HG03354 (cell line): ENCODE measurements around the gene KLRF2.
"Not testable (repeated sequence)": the region's sequence is repeated elsewhere in the genome, so short reads cannot be mapped to it uniquely, and the experiment has no call there.

Source experiments
- ATAC-seq: cut with Tn5 transposase; IDR thresholded peaks from one replicate; pipeline ENCODE4 v1.9.1; 2021; ENCODE audit warnings: mild to moderate bottlenecking; ENCODE audit not compliant: unreplicated experiment, poor library complexity, severe bottlenecking

KLRF2 gene, protein sequence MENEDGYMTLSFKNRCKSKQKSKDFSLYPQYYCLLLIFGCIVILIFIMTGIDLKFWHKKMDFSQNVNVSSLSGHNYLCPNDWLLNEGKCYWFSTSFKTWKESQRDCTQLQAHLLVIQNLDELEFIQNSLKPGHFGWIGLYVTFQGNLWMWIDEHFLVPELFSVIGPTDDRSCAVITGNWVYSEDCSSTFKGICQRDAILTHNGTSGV

GRCh38 chr12:9881246-9881645 is at the start of gene KLRF2:
Gene KLRF2 (plus strand): TSS chr12:9881489. CDS start chr12:9881596, 107 bp downstream.
- no peak for ATAC-seq

GRCh38 chr12:9831720-9832119 is 49.6 kb upstream of the KLRF2 start:
- ATAC-seq: no peak

GRCh38 chr12:9843407-9843806 is 37.9 kb upstream of the KLRF2 start:
- ATAC-seq: no peak

DNA sequence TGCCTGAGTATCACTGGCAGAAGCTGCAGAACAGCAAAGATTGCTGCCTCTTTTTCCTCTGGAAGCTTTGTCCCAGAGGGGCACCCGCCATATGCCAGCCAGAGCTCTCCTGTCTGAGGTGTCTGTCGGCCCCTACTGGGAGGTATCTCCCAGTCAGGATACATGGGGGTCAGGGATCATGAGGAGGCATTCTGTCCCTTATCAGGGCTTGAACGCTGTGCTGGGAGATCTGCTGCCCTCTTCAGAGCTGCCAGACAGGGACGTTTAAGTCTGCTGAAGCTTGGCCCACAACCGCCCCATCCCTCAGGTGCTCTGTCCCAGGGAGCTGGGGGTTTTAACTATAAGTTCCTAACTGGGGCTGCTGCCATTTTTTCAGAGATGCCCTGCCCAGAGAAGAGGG is 32.4 kb upstream of the KLRF2 start:
- no peak for ATAC-seq

- ATAC-seq: no peak
Observed at GRCh38 chr12:9851050-9851449, 30.2 kb upstream of the KLRF2 start.

- ATAC-seq: no peak
Observed at GRCh38 chr12:9851927-9852326, 29.4 kb upstream of the KLRF2 start.

DNA sequence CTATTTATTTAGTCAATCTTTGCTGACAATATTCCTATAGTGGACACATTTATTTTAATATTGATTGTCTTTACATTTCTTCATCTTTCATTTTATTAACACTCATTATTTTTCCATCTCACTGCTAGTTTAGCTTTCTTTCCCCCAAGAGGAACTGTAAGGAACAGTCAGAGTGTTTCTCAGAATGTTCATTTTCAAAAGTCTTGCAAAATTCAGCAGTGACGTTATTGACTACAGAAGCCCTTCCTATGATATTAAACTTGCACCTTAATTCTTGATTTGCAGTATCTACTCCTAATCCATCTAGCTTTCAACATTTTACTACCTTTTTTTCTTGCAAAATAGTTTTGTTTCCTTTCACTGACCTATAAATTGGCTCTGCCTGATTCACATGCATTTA is 25.1 kb upstream of the KLRF2 start:
- ATAC-seq: no peak

GRCh38 chr12:9856894-9857293 is 24.4 kb upstream of the KLRF2 start:
- ATAC-seq: no peak

DNA sequence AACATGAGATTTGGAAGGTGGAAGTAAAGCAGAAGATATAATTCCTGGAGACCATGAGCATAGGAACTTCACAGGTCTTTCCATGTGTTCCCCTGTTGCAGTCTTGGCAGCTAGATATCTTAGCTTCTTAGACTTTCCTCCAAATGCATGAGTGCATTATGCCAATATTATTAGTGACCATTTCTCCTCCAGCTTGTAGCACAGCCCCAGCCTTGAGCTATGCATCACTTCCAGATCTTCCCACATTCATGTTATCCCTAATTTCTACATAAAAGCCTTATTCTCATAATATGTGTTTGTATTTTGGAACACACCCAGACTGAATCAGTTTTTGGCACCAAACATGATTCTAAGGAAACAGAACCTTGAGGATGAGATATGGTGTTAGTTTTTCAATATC is 23.2 kb upstream of the KLRF2 start:
- no peak for ATAC-seq

DNA sequence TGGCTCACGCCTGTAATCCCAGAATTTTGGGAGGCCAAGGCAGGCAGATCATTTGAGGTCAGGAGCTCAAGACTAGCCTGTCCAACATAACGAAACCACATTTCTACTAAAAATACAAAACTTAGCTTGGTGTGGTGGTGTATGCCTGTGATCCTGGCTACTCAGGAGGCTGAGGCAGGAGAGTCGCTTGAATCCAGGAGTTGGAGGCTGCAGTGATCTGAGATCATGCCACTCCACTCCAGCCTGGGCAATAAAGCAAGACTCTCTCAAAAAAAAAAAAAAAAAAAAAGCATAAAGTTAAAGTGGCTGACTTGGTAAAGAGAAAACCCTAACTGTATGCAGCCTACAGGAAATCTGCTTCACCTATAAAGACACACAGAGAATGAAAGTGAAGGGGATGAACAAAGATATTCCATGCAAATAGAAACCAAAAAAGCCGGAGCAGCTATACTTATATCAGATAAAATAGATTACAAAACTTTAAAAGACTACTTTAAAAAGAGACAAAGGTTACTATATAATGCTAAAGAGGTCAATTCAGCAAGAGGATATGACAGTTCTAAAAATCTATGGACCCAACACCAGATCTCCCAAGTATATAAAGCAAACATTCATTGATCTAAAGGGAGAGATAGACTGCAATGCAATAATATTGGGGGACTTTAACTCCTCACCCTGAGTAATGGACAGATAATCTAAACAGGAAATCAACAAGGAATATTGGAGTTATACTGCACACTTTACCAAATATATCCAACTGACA is 16.2 kb upstream of the KLRF2 start:
- no peak for ATAC-seq

GRCh38 chr12:9866860-9867269 is 14.4 kb upstream of the KLRF2 start:
- ATAC-seq: no peak

DNA sequence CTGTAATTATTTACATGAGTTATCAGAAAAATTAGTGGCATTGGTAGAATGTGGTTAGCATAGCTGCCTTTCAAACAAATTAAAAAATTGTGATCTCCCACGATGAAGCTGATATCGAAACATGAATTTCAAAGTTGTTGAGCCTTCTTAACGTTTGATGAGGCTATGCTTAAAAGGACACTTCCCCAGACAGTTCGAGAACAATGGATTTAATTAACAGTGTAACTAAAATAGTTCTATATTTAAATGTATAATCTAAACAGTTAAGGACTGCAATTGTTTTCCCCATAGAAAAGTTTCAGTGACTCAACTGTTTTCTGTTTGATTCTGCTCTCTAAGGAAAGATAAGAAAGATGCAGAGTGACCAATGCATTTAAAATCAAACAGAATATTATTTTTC is 13.8 kb upstream of the KLRF2 start:
- ATAC-seq: no peak

- no peak for ATAC-seq
Observed at GRCh38 chr12:9868311-9868801, 12.9 kb upstream of the KLRF2 start.

GRCh38 chr12:9868951-9869306 is 12.4 kb upstream of the KLRF2 start:
- ATAC-seq: no peak

DNA sequence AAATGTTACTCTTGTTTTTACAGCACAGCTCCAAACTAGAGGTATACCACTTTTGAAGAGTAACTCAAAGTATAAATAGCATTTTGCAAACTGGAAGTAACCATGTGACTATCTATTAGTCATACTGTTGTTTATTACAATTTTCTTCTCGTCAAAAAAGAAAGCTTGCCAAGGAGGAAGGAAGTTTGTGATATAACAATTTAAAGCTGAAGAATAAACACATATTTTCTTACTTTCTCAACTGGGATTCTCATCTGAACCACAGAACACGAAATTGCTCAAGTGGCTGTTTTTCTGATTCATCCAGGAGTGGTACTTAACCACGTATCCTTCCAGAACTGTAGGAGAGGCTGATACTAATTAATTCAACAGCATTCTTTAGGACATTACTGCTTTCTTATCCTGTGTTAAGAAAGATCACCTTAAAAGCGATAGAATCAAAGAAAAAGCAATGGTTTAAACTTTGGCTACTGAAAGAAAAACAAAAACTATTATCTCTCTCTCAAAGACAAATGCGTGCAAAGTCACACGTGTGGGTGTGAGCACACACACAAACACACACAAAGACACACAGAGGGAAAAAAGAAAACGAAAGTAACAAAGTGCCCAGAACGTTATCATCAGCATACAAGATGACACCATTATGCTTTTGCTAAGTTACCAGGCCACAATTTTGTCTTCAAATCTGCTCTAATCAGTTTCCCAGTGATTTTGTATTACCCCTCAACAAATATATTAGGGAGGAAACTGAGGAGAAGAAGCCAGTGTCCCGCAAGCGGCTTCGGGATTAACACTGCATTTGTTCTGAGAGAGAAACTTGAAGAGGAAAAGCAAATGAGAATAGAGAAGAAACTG is 11.8 kb upstream of the KLRF2 start, which contains the start of gene CLEC2B:
Gene CLEC2B (minus strand): TSS at position 48 of the 855 bp plus-strand sequence.
- peak; percentile 61 for ATAC-seq

- ATAC-seq: no peak
Observed at GRCh38 chr12:9870286-9870866, 10.9 kb upstream of the KLRF2 start.

DNA sequence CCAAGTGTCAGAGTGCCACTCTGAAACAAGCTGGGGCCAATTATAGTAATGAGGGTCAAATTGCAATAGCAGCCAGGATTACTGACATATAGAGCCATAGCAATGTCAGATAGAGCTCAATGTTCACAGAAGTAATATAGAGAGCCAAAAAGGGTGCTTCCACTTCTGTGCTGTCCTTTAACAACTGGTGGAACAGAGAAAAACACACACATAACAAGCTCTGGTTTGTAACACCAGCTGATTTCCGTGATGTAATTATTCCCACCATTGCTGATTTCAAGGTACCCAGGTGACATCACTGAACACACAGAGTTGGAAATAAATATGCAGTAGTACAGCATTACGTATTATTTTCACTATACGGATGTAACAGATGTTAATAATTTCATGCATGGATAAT is 9.1 kb upstream of the KLRF2 start:
- ATAC-seq: no peak

DNA sequence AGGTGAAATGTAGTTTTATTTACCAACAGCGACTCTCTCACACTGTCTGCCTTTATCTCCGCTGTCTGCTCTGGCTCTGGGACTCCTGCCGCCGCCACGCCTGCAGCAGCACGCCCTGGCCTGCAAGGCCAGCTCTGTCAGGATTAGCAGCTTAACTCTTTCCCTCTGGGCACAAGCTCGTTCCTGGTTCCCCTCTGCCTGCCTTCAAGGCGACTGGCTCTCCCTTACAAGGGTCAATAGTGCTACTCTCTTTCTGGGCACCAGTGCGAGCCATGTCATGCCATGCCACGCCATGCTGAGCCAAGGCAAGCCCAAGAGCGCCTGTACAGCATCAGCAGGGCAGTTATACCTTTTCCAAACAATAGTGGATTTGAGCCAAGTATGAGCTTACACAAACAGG is 8.5 kb upstream of the KLRF2 start:
- no peak for ATAC-seq

DNA sequence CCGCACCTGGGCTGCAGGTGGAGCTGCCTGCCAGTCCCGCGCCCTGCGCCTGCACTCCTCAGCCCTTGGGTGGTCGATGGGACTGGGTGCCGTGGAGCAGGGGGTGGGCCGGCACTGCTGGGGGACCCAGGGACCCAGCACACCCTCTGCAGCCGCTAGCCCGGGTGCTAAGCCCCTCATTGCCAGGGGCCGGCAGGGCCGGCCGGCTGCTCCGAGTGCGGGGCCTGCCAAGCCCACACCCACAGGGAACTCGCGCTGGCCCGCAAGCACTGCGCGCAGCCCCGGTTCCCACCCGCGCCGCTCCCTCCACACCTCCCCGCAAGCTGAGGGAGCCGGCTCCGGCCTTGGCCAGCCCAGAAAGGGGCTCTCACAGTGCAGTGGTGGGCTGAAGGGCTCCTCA is 5.2 kb upstream of the KLRF2 start:
- ATAC-seq: not testable (repeated sequence)

DNA sequence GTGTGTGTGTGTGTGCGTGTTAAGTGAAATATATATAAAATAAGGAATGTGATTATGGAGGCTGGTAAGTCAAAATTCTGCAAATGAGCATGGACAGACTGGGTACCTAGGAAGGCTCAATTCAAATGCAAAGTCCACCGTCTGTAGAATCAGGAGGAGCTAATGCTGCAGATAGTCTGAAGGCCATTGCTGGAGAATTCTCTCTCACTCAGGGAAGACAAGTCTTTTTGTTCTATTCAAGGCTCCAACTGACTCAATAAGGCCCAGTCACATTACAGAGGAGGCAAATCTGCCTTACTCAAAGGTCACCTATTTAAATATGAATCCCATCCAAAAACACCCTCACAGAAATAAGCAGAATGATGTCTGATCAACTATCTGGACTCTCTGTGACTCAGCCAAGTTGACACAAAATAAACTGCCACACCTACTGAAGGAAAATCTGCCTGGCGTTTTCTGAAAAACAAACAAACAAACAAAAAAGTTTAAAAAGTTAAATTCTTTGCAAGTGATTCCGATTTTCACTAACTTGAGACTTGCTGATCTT is 684 bp upstream of the KLRF2 start:
- no peak for ATAC-seq
